KMS-11 (cell line): ENCODE data around the gene SLC12A8.

ENCODE experiments used
- H2AFZ ChIP-seq: fragments of 200-600 bp; sonication (generic); 2 replicates; pipeline ENCODE4 v1.6.1; 2016; ENCODE audit warnings: antibody characterized with exemption, mixed run types, low read depth
- H3K27ac ChIP-seq: fragments of 200-600 bp; sonication (generic); 2 replicates; pipeline ENCODE4 v1.6.1; 2016; ENCODE audit warnings: mild to moderate bottlenecking, mixed run types
- H3K27me3 ChIP-seq: fragments of 200-600 bp; sonication (generic); 2 replicates; pipeline ENCODE4 v1.6.1; 2017; ENCODE audit warnings: mild to moderate bottlenecking, low read depth, mixed run types, moderate library complexity; ENCODE audit not compliant: insufficient read depth
- H3K36me3 ChIP-seq: fragments of 200-600 bp; sonication (generic); 2 replicates; pipeline ENCODE4 v1.6.1; 2017; ENCODE audit warnings: mild to moderate bottlenecking, mixed run types; ENCODE audit not compliant: insufficient read depth
- H3K4me1 ChIP-seq: fragments of 200-600 bp; sonication (generic); 2 replicates; pipeline ENCODE4 v1.6.1; 2016; ENCODE audit warnings: mild to moderate bottlenecking, low read depth, mixed run types; ENCODE audit not compliant: poor library complexity, severe bottlenecking
- H3K4me2 ChIP-seq: fragments of 200-600 bp; sonication (generic); 2 replicates; pipeline ENCODE4 v1.7.0; 2016; ENCODE audit warnings: mild to moderate bottlenecking, mixed run types
- H3K4me3 ChIP-seq: fragments of 200-600 bp; sonication (generic); IDR thresholded peaks from 2 replicates; pipeline ENCODE4 v1.6.1; 2017; ENCODE audit warnings: low read depth, low read length, mixed read lengths; ENCODE audit not compliant: insufficient read depth
- H3K79me2 ChIP-seq: fragments of 200-600 bp; sonication (generic); 2 replicates; pipeline ENCODE4 v1.6.1; 2016; ENCODE audit warnings: low read depth, mixed run types; ENCODE audit not compliant: insufficient read depth
- H3K9ac ChIP-seq: fragments of 200-600 bp; sonication (generic); 2 replicates; pipeline ENCODE4 v1.6.1; 2016; ENCODE audit warnings: mild to moderate bottlenecking, mixed run types
- H4K20me1 ChIP-seq: fragments of 200-600 bp; sonication (generic); 2 replicates; pipeline ENCODE4 v1.6.1; 2016; ENCODE audit warnings: mild to moderate bottlenecking, mixed run types; ENCODE audit not compliant: insufficient read depth
- CTCF ChIP-seq: fragments of 200-600 bp; sonication (generic); conservative IDR thresholded peaks from 2 replicates; pipeline ENCODE4 v1.6.1; 2017; ENCODE audit warnings: low read depth, mild to moderate bottlenecking, antibody characterized with exemption, low read length, moderate library complexity, mixed read lengths

SLC12A8 gene

GRCh38 chr3:125104639-125105038, 107.9 kb downstream of the SLC12A8 start:
- no peaks in the 10 kb centered on the region for H3K36me3 ChIP-seq
- no peak overlapping the region for H3K9ac ChIP-seq
- H3K27ac ChIP-seq = no peak overlapping the region
- H3K4me2 ChIP-seq = no peak overlapping the region
- H4K20me1 ChIP-seq = no peaks in the 10 kb centered on the region
- no peaks in the 10 kb centered on the region for H3K4me1 ChIP-seq
- no peak overlapping the region for H3K4me3 ChIP-seq
- no peaks in the 10 kb centered on the region for H3K27me3 ChIP-seq
- no peaks in the 10 kb centered on the region for H3K79me2 ChIP-seq
- H2AFZ ChIP-seq = no peak overlapping the region
- no peak for TF ChIP-seq CTCF

- no peak overlapping the region for H3K9ac ChIP-seq
- H3K27ac ChIP-seq = no peak overlapping the region
- H3K4me2 ChIP-seq = no peak overlapping the region
- H3K4me3 ChIP-seq = no peak overlapping the region
- no peaks in the 10 kb centered on the region for H3K4me1 ChIP-seq
- no peak overlapping the region for H2AFZ ChIP-seq
- no peaks in the 10 kb centered on the region for H4K20me1 ChIP-seq
- no peaks in the 10 kb centered on the region for H3K27me3 ChIP-seq
- no peaks in the 10 kb centered on the region for H3K79me2 ChIP-seq
- no peaks in the 10 kb centered on the region for H3K36me3 ChIP-seq
- no peak for TF ChIP-seq CTCF
Measured at GRCh38 chr3:125103406-125103805, 109.1 kb downstream of the SLC12A8 start.

GRCh38 chr3:125102470-125102869, 110.1 kb downstream of the SLC12A8 start:
- no peak overlapping the region for H3K9ac ChIP-seq
- H3K4me3 ChIP-seq = no peak overlapping the region
- no peak overlapping the region for H2AFZ ChIP-seq
- no peaks in the 10 kb centered on the region for H3K4me1 ChIP-seq
- H3K79me2 ChIP-seq = no peaks in the 10 kb centered on the region
- no peaks in the 10 kb centered on the region for H4K20me1 ChIP-seq
- TF ChIP-seq CTCF = no peak
- H3K27ac ChIP-seq = no peak overlapping the region
- H3K36me3 ChIP-seq = no peaks in the 10 kb centered on the region
- H3K4me2 ChIP-seq = no peak overlapping the region
- H3K27me3 ChIP-seq = no peaks in the 10 kb centered on the region

GRCh38 chr3:125098611-125099291, 113.8 kb downstream of the SLC12A8 start:
- no peak overlapping the region for H3K9ac ChIP-seq
- H4K20me1 ChIP-seq = no peaks in the 10 kb centered on the region
- no peaks in the 10 kb centered on the region for H3K36me3 ChIP-seq
- no peaks in the 10 kb centered on the region for H3K27me3 ChIP-seq
- H3K4me1 ChIP-seq = no peaks in the 10 kb centered on the region
- no peak overlapping the region for H3K4me2 ChIP-seq
- no peaks in the 10 kb centered on the region for H3K79me2 ChIP-seq
- no peak overlapping the region for H3K27ac ChIP-seq
- no peak overlapping the region for H3K4me3 ChIP-seq
- no peak overlapping the region for H2AFZ ChIP-seq
- no peak for TF ChIP-seq CTCF
